ENCODE results near the gene CLCN1. TPM values are rescaled to one million over a fixed set of nuclear protein-coding genes. Genes with fewer than 3 reads are reported as not detected.
A peak's percentile ranks its signal among the peaks of the same experiment; 100 is the strongest.

The CLCN1 gene
- total and polyA plus RNA-seq, 12 donors: under 0.01 to 0.32 (median 0.12) TPM; not detected in 8

- H3K27ac ChIP-seq: peak overlapping the region in 2 of 5 donors; percentile 26 to 61
- no peaks in the 10 kb centered on the region for H3K9me3 ChIP-seq (replicated peaks in 1 of 3)
- peaks cover 7 to 55% of the 10 kb centered on the region in 2 donors for H3K4me1 ChIP-seq (replicated peaks in 1 of 2)
- peak overlapping the region in 1 of 4 donors; percentile 99 for H3K4me3 ChIP-seq
- no peak for DNase-seq
- TF ChIP-seq CTCF (IDR thresholded peaks at IDR 0.05): no peak
- TF ChIP-seq POLR2A (IDR thresholded peaks at IDR 0.05): no peak
- intact Hi-C loops (cut with DNase I): loop anchor here in 1 of 2 donors (5.0 kb wide), 1 partner anchor 34 kb away; no protein-coding TSS in a partner anchor
- peaks cover 0 to 20% of the 10 kb centered on the region in 2 donors for H3K36me3 ChIP-seq (replicated peaks in 1 of 2)
- no peaks in the 10 kb centered on the region for H3K27me3 ChIP-seq
- WGBS, 4 donors: 57 to 92% (median 84%) methylated on average over 1 of the region's 1 CpG
Observed at GRCh38 chr7:143383642-143383957, 67.7 kb downstream of the CLCN1 start.

- intact Hi-C loops (cut with DNase I): loop anchor here in 1 of 2 donors (5.0 kb wide), 1 partner anchor 33 kb away; no protein-coding TSS in a partner anchor
- WGBS, 4 donors: 56 to 69% (median 65%) methylated on average over 5 of the region's 5 CpGs
- no peak for DNase-seq
- peaks cover 7 to 55% of the 10 kb centered on the region in 2 donors for H3K4me1 ChIP-seq (replicated peaks in 1 of 2)
- H3K4me3 ChIP-seq: peak overlapping the region in 1 of 4 donors; percentile 99
- H3K27ac ChIP-seq: peak overlapping the region in 2 of 5 donors; percentile 26 to 61
- no peak for TF ChIP-seq POLR2A (IDR thresholded peaks at IDR 0.05)
- no peaks in the 10 kb centered on the region for H3K9me3 ChIP-seq (replicated peaks in 1 of 3)
- peaks cover 0 to 26% of the 10 kb centered on the region in 2 donors for H3K36me3 ChIP-seq (replicated peaks in 1 of 2)
- no peaks in the 10 kb centered on the region for H3K27me3 ChIP-seq
Observed at GRCh38 chr7:143384148-143384547, 68.2 kb downstream of the CLCN1 start.

- 68 to 73% (median 72%) methylated on average over 14 of the region's 14 CpGs for WGBS, 4 donors
- Histone ChIP-seq H3K27me3 (no peaks in the 10 kb centered on the region), H3K27ac (peak overlapping the region in 1 of 5 donors; percentile 61), H3K36me3 (replicated peaks in 1 of 2) (peaks cover 0 to 34% of the 10 kb centered on the region in 2 donors), H3K4me3 (peak overlapping the region in 1 of 4 donors; percentile 99), H3K9me3 (replicated peaks in 1 of 3) (no peaks in the 10 kb centered on the region), H3K4me1 (replicated peaks in 1 of 2) (peaks cover 1 to 48% of the 10 kb centered on the region in 2 donors)
- TF ChIP-seq POLR2A (IDR thresholded peaks at IDR 0.05) (no peak), CTCF (IDR thresholded peaks at IDR 0.05) (no peak)
- peak in 1 of 7 donors; percentile 38 for DNase-seq
- intact Hi-C loops (cut with DNase I): loop anchor here in 1 of 2 donors (5.0 kb wide), 1 partner anchor 32 kb away; no protein-coding TSS in a partner anchor
Observed at GRCh38 chr7:143384661-143385631, 69.0 kb downstream of the CLCN1 start.

- no peaks in the 10 kb centered on the region for H3K9me3 ChIP-seq (replicated peaks in 1 of 3)
- H3K27ac ChIP-seq: peak overlapping the region in 1 of 5 donors; percentile 65
- DNase-seq: peak in 5 of 7 donors; percentile 50 to 60 (median 57)
- peak overlapping the region in 1 of 4 donors; percentile 29 for H3K4me3 ChIP-seq
- H3K27me3 ChIP-seq: no peaks in the 10 kb centered on the region
- intact Hi-C loops (cut with DNase I): no loop called here
- peaks cover 0 to 52% of the 10 kb centered on the region in 2 donors for H3K4me1 ChIP-seq (replicated peaks in 1 of 2)
- TF ChIP-seq CTCF (IDR thresholded peaks at IDR 0.05) (no peak), POLR2A (IDR thresholded peaks at IDR 0.05) (no peak)
- 27 to 38% (median 34%) methylated on average over 18 to 19 of the region's 19 CpGs for WGBS, 4 donors
- H3K36me3 ChIP-seq (replicated peaks in 1 of 2): peaks cover 0 to 46% of the 10 kb centered on the region in 2 donors
Observed at GRCh38 chr7:143385891-143386781, 70.2 kb downstream of the CLCN1 start.
